Measurements from ENCODE around the gene MYO10.

DNA sequence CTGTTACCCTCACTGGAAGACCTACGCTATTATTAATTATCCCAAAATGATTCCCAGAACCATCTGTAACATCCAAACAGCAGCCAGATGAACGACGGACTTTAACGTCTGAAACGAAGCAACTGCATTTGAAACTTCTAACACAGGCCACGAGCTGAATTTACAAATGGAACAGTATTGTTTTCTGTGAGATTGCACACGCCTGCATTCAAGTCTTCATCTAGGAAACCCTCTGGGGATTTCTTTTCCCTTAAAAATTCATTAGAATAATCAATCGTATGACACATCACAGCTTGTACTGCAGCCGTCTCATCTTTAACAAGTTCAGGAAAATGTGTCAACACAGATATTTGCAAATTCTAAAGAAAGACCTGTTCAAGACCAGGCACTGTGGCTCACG lies 80.2 kb downstream of the MYO10 start:
- TF ChIP-seq, protein P1, sequence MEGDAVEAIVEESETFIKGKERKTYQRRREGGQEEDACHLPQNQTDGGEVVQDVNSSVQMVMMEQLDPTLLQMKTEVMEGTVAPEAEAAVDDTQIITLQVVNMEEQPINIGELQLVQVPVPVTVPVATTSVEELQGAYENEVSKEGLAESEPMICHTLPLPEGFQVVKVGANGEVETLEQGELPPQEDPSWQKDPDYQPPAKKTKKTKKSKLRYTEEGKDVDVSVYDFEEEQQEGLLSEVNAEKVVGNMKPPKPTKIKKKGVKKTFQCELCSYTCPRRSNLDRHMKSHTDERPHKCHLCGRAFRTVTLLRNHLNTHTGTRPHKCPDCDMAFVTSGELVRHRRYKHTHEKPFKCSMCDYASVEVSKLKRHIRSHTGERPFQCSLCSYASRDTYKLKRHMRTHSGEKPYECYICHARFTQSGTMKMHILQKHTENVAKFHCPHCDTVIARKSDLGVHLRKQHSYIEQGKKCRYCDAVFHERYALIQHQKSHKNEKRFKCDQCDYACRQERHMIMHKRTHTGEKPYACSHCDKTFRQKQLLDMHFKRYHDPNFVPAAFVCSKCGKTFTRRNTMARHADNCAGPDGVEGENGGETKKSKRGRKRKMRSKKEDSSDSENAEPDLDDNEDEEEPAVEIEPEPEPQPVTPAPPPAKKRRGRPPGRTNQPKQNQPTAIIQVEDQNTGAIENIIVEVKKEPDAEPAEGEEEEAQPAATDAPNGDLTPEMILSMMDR (IDR thresholded peaks at IDR 0.05) = no peak
- TF ChIP-seq POLR2A (IDR thresholded peaks at IDR 0.05) = no peak
